ENCODE results near the gene ATL2.

DNA sequence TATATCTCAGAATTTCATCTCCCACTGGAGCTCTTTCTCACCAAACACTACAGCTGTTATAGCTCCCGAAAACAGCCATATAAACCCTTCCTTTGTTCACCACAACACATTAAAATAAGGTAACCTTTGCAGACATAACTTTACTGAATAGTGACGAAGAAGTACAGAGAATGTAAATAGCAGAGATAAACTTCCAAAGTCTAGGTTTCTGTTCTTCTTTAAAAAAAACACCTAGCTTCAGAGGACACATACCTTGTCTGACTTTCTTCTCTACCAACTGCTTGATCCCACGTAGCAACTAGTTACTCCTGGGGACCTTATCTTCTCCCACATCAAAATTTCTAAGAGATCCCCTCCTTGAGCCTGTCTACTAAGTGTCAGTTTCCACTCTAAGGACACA lies 32.3 kb downstream of the ATL2 start:
- TF ChIP-seq, protein P1, sequence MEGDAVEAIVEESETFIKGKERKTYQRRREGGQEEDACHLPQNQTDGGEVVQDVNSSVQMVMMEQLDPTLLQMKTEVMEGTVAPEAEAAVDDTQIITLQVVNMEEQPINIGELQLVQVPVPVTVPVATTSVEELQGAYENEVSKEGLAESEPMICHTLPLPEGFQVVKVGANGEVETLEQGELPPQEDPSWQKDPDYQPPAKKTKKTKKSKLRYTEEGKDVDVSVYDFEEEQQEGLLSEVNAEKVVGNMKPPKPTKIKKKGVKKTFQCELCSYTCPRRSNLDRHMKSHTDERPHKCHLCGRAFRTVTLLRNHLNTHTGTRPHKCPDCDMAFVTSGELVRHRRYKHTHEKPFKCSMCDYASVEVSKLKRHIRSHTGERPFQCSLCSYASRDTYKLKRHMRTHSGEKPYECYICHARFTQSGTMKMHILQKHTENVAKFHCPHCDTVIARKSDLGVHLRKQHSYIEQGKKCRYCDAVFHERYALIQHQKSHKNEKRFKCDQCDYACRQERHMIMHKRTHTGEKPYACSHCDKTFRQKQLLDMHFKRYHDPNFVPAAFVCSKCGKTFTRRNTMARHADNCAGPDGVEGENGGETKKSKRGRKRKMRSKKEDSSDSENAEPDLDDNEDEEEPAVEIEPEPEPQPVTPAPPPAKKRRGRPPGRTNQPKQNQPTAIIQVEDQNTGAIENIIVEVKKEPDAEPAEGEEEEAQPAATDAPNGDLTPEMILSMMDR (IDR thresholded peaks at IDR 0.05; ENCODE audit: extremely low read depth in 1 of 2, insufficient read depth in 1 of 2, low read depth in 1 of 2, low read length in 2 of 2) = no peak
- no peak for TF ChIP-seq POLR2A (IDR thresholded peaks at IDR 0.05; ENCODE audit: low read depth, low read length)
- TF ChIP-seq POLR2AphosphoS5 (IDR thresholded peaks at IDR 0.05; ENCODE audit: insufficient read depth, low read depth, low read length) = no peak
- no peak for TF ChIP-seq EZH2 (IDR thresholded peaks at IDR 0.05; ENCODE audit: borderline replicate concordance, low read depth, low read length, severe bottlenecking)
